Mesenchymal stem cell (in vitro differentiated cells and primary cell): ENCODE results near the gene POLDIP3.

ENCODE experiments used
- DNase-seq: peaks from one replicate; pipeline ENCODE4 v3.0.0-alpha.2; 2013
- H2AFZ ChIP-seq: one replicate; pipeline ENCODE4 v1.6.1; 2013; ENCODE audit warnings: low read depth, mild to moderate bottlenecking, control low read depth, inconsistent platforms, low read length, moderate library complexity
- H2AK5ac ChIP-seq: 2 replicates; pipeline ENCODE4 v1.6.1; 2013; ENCODE audit warnings: low read length, moderate library complexity, mild to moderate bottlenecking, inconsistent platforms; ENCODE audit not compliant: severe bottlenecking
- H2BK120ac ChIP-seq: one replicate; pipeline ENCODE4 v1.6.1; 2013; ENCODE audit warnings: low read depth, mild to moderate bottlenecking, inconsistent platforms, low read length, moderate library complexity
- H2BK12ac ChIP-seq, 2 experiments: one replicate each; pipeline ENCODE4 v1.6.1; 2013; ENCODE audit warnings: inconsistent platforms in 2 of 2, low read length in 2 of 2, mild to moderate bottlenecking in 2 of 2, moderate library complexity in 2 of 2, control low read depth in 1 of 2
- H2BK15ac ChIP-seq: one replicate; pipeline ENCODE4 v1.6.1; 2013; ENCODE audit warnings: mild to moderate bottlenecking, low read depth, inconsistent platforms; ENCODE audit not compliant: poor library complexity, severe bottlenecking
- H2BK5ac ChIP-seq: 2 replicates; pipeline ENCODE4 v1.6.1; 2013; ENCODE audit warnings: low read depth, mild to moderate bottlenecking, low read length, control low read depth, inconsistent platforms; ENCODE audit not compliant: poor library complexity, severe bottlenecking
- H3K14ac ChIP-seq, 2 experiments: one replicate each; pipeline ENCODE4 v1.6.1; 2013; ENCODE audit warnings: inconsistent platforms in 2 of 2, low read length in 2 of 2, control low read depth in 1 of 2, mild to moderate bottlenecking in 1 of 2, moderate library complexity in 1 of 2
- H3K18ac ChIP-seq, 2 experiments: one replicate each; pipeline ENCODE4 v1.6.1; 2013; ENCODE audit warnings: inconsistent platforms in 2 of 2, low read length in 2 of 2, control low read depth in 1 of 2, low read depth in 1 of 2, mild to moderate bottlenecking in 1 of 2
- H3K23ac ChIP-seq, 2 experiments: one replicate each; pipeline ENCODE4 v1.6.1; 2013; ENCODE audit warnings: inconsistent platforms in 2 of 2, low read length in 2 of 2, mild to moderate bottlenecking in 2 of 2, moderate library complexity in 2 of 2, control low read depth in 1 of 2
- H3K27ac ChIP-seq: 2 replicates; pipeline ENCODE4 v1.5.1; 2013; ENCODE audit warnings: mild to moderate bottlenecking, moderate library complexity, low read length, control low read depth, inconsistent platforms; ENCODE audit not compliant: poor library complexity, severe bottlenecking
- H3K27me3 ChIP-seq, 2 experiments: 2 replicates each; pipeline versions ENCODE4 v1.6.1 to v1.7.0; 2013; ENCODE audit warnings: low read length in 2 of 2, mild to moderate bottlenecking in 2 of 2, moderate library complexity in 2 of 2, control low read depth in 1 of 2, inconsistent platforms in 1 of 2; ENCODE audit not compliant: control insufficient read depth in 1 of 2, insufficient read depth in 1 of 2
- H3K36me3 ChIP-seq, 2 experiments: 2 replicates each; pipeline versions ENCODE4 v1.6.1 to v1.7.0; 2013; ENCODE audit warnings: low read length in 2 of 2, control low read depth in 1 of 2, inconsistent platforms in 1 of 2, low read depth in 1 of 2, mild to moderate bottlenecking in 1 of 2; ENCODE audit not compliant: insufficient read depth in 2 of 2, control insufficient read depth in 1 of 2
- H3K4ac ChIP-seq, 2 experiments: one replicate each; pipeline ENCODE4 v1.6.1; 2013; ENCODE audit warnings: inconsistent platforms in 2 of 2, low read length in 2 of 2, mild to moderate bottlenecking in 2 of 2, moderate library complexity in 2 of 2, control low read depth in 1 of 2, low read depth in 1 of 2
- H3K4me1 ChIP-seq: 2 replicates; pipeline ENCODE4 v1.6.1; 2013; ENCODE audit warnings: low read depth, low read length, control low read depth; ENCODE audit not compliant: control insufficient read depth, insufficient read depth
- H3K4me2 ChIP-seq: 2 replicates; pipeline ENCODE4 v1.6.1; 2013; ENCODE audit warnings: low read length, mild to moderate bottlenecking, inconsistent platforms; ENCODE audit not compliant: poor library complexity, severe bottlenecking
- H3K4me3 ChIP-seq, 2 experiments: 2 replicates each; pipeline versions ENCODE4 v1.5.1 to v1.7.0; 2013; ENCODE audit warnings: low read length in 2 of 2, mild to moderate bottlenecking in 2 of 2, control low read depth in 1 of 2, low read depth in 1 of 2; ENCODE audit not compliant: insufficient read depth in 1 of 2
- H3K79me1 ChIP-seq: replicated peaks from 2 replicates; pipeline ENCODE4 v1.6.1; 2013; ENCODE audit warnings: mild to moderate bottlenecking, control low read depth, low read length, inconsistent platforms; ENCODE audit not compliant: poor library complexity, severe bottlenecking
- H3K9ac ChIP-seq: 2 replicates; pipeline ENCODE4 v1.7.0; 2013; ENCODE audit warnings: mild to moderate bottlenecking, low read length, moderate library complexity
- H3K9me3 ChIP-seq: 2 replicates; pipeline ENCODE4 v1.7.0; 2013; ENCODE audit warnings: mild to moderate bottlenecking, low read length; ENCODE audit not compliant: control insufficient read depth
- H4K8ac ChIP-seq: one replicate; pipeline ENCODE4 v1.6.1; 2013; ENCODE audit warnings: inconsistent platforms, mild to moderate bottlenecking, low read length, moderate library complexity
- H4K91ac ChIP-seq: one replicate; pipeline ENCODE4 v1.6.1; 2013; ENCODE audit warnings: mild to moderate bottlenecking, low read length, inconsistent platforms
- WGBS: methylation state at CpG from one replicate; pipeline ENCODE4 v1.1.7; 2013; ENCODE audit warnings: mixed read lengths; 5-methylcytosine and 5-hydroxymethylcytosine counted together

Gene POLDIP3

GRCh38 chr22:42622061-42622710 is 7.5 kb upstream of the POLDIP3 start:
- Histone ChIP-seq H3K27me3 (no peaks in the 10 kb centered on the region), H3K9me3 (no peaks in the 10 kb centered on the region), H3K9ac (peak overlapping the region; percentile 47), H3K36me3 (peaks cover 61 to 62% of the 10 kb centered on the region in 2 experiments), H4K91ac (no peak overlapping the region), H3K4me1 (peaks cover 47% of the 10 kb centered on the region), H3K4me2 (no peak overlapping the region), H2BK12ac (no peak overlapping the region), H3K14ac (no peak overlapping the region), H3K4me3 (no peak overlapping the region), H3K27ac (peak overlapping the region; percentile 7), H3K4ac (no peak overlapping the region), H4K8ac (no peak overlapping the region), H3K79me1 (peaks cover 35% of the 10 kb centered on the region), H2BK15ac (no peak overlapping the region), H2BK5ac (no peak overlapping the region), H2AK5ac (no peak overlapping the region), H2AFZ (no peak overlapping the region), H3K23ac (no peak overlapping the region), H3K18ac (no peak overlapping the region), H2BK120ac (no peak overlapping the region)
- DNase-seq, result no peak
- WGBS, result 91% methylated on average over 18 of the region's 20 CpGs

GRCh38 chr22:42621505-42622002 is 6.9 kb upstream of the POLDIP3 start:
- Histone ChIP-seq H4K91ac (no peak overlapping the region), H3K4me3 (peak overlapping the region in 1 of 2 experiments; percentile 46), H3K4ac (no peak overlapping the region), H2AK5ac (no peak overlapping the region), H4K8ac (no peak overlapping the region), H3K27ac (peak overlapping the region; percentile 56), H3K14ac (no peak overlapping the region), H3K27me3 (no peaks in the 10 kb centered on the region), H3K9me3 (no peaks in the 10 kb centered on the region), H2BK5ac (no peak overlapping the region), H3K4me2 (no peak overlapping the region), H3K36me3 (peaks cover 55 to 56% of the 10 kb centered on the region in 2 experiments), H3K4me1 (peaks cover 47% of the 10 kb centered on the region), H3K23ac (no peak overlapping the region), H2BK120ac (no peak overlapping the region), H2AFZ (no peak overlapping the region), H2BK12ac (no peak overlapping the region), H3K79me1 (peaks cover 28% of the 10 kb centered on the region), H2BK15ac (no peak overlapping the region), H3K18ac (no peak overlapping the region), H3K9ac (peak overlapping the region; percentile 52)
- peak; percentile 70 for DNase-seq
- WGBS, result 50% methylated on average over 11 of the region's 11 CpGs

- H2BK5ac ChIP-seq, result no peak overlapping the region
- peak overlapping the region; percentile 51 for H3K27ac ChIP-seq
- H4K91ac ChIP-seq, result no peak overlapping the region
- 95% methylated on average over 4 of the region's 4 CpGs for WGBS
- peaks cover 52% of the 10 kb centered on the region for H3K4me1 ChIP-seq
- no peak overlapping the region for H2AK5ac ChIP-seq
- H4K8ac ChIP-seq, result no peak overlapping the region
- H3K9ac ChIP-seq, result peak overlapping the region; percentile 28
- H3K36me3 ChIP-seq, result peaks cover 41 to 45% of the 10 kb centered on the region in 2 experiments
- no peak overlapping the region for H3K4me2 ChIP-seq
- DNase-seq, result no peak
- H3K14ac ChIP-seq, result no peak overlapping the region
- H3K4ac ChIP-seq, result no peak overlapping the region
- no peak overlapping the region for H3K4me3 ChIP-seq
- H2BK120ac ChIP-seq, result no peak overlapping the region
- H3K9me3 ChIP-seq, result no peaks in the 10 kb centered on the region
- H3K23ac ChIP-seq, result no peak overlapping the region
- H2BK15ac ChIP-seq, result no peak overlapping the region
- H3K79me1 ChIP-seq, result peaks cover 21% of the 10 kb centered on the region
- H2BK12ac ChIP-seq, result no peak overlapping the region
- no peak overlapping the region for H3K18ac ChIP-seq
- no peak overlapping the region for H2AFZ ChIP-seq
- no peaks in the 10 kb centered on the region for H3K27me3 ChIP-seq
Measured at GRCh38 chr22:42620084-42620483, 5.4 kb upstream of the POLDIP3 start.

- Histone ChIP-seq H2AK5ac (no peak overlapping the region), H2BK12ac (no peak overlapping the region), H3K4ac (no peak overlapping the region), H3K36me3 (peaks cover 36 to 41% of the 10 kb centered on the region in 2 experiments), H3K9me3 (no peaks in the 10 kb centered on the region), H2BK5ac (no peak overlapping the region), H3K9ac (peak overlapping the region; percentile 28), H3K27me3 (no peaks in the 10 kb centered on the region), H3K18ac (no peak overlapping the region), H4K8ac (peak overlapping the region; percentile 14), H4K91ac (no peak overlapping the region), H3K27ac (no peak overlapping the region), H3K4me3 (no peak overlapping the region), H3K23ac (no peak overlapping the region), H2BK15ac (no peak overlapping the region), H3K4me2 (no peak overlapping the region), H3K79me1 (peaks cover 20% of the 10 kb centered on the region), H3K4me1 (peaks cover 52% of the 10 kb centered on the region), H2BK120ac (no peak overlapping the region), H3K14ac (no peak overlapping the region), H2AFZ (no peak overlapping the region)
- DNase-seq, result no peak
- 98% methylated on average over 35 of the region's 35 CpGs for WGBS
Measured at GRCh38 chr22:42619261-42620063, 4.8 kb upstream of the POLDIP3 start.
